GM10248 (cell line): ENCODE results near the gene ARHGAP22.

ENCODE experiments used
- CTCF ChIA-PET: fragments of 300-600 bp; sonication (Branson Sonifier 250); formaldehyde crosslinking; extraction: SDS; loops from one replicate; lab custom pipeline; 2021; ENCODE audit warnings: antibody characterized with exemption; lab: Yijun Ruan, JAX
- POLR2A ChIA-PET: fragments of 350-650 bp; sonication (Branson Sonifier 250); formaldehyde crosslinking; extraction: SDS; loops from one replicate; lab custom pipeline; 2020; ENCODE audit warnings: antibody characterized with exemption; lab: Yijun Ruan, JAX
- DNase-seq: peaks from one replicate; pipeline ENCODE4 v3.0.0; 2012; ENCODE audit errors: extremely low spot score
- TF ChIP-seq, protein P1 (sequence below): IDR thresholded peaks from 2 replicates; pipeline ENCODE4 v1.5.1; 2012; ENCODE audit warnings: mild to moderate bottlenecking, low read depth; ENCODE audit errors: extremely low read depth, missing control alignments, control extremely low read depth

The ARHGAP22 gene

DNA sequence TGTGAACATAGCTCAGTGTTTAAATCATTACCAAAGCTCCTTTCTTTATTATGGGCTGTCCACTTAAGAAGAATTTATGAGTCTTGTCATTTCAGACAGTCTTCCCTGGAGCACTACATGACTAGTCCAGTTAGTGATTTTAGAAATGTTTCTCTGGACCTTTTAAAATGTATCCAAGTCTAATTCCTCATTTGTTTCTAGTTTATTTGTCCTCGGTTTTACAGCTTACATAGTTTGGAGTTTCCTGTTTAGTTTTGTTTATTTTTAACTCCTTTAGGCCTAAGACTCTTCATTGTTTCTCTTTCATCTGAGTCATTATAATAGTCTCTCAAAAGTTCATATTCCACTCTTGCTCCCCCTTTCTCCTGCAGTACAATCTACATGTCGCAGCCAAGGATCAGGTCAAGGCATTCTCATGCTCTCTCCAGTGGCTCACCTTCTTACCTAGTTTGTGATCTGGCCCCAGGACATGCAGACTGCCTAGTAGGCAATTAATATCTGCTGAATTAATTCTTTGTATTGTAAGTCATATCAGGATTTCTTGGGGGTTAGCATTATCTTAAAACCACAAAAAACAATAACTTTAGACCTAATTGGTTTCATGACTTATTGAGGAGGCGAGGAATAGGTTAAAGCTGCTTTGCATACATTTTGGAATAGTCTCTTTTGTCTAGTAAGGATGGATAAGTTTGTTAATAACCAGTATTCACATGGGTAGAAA is 204.6 kb downstream of the ARHGAP22 start:
- ChIA-PET CTCF (interaction anchor here (1.0 to 2.0 kb wide), 4 partner anchors 16 to 106 kb away, joined by 3 to 6 read pairs (median 4); no protein-coding TSS in a partner anchor), POLR2A (interaction anchor here (0.6 kb wide), 1 partner anchor 72 kb away, joined by 3 read pairs; no protein-coding TSS in a partner anchor)
- TF ChIP-seq, protein P1, sequence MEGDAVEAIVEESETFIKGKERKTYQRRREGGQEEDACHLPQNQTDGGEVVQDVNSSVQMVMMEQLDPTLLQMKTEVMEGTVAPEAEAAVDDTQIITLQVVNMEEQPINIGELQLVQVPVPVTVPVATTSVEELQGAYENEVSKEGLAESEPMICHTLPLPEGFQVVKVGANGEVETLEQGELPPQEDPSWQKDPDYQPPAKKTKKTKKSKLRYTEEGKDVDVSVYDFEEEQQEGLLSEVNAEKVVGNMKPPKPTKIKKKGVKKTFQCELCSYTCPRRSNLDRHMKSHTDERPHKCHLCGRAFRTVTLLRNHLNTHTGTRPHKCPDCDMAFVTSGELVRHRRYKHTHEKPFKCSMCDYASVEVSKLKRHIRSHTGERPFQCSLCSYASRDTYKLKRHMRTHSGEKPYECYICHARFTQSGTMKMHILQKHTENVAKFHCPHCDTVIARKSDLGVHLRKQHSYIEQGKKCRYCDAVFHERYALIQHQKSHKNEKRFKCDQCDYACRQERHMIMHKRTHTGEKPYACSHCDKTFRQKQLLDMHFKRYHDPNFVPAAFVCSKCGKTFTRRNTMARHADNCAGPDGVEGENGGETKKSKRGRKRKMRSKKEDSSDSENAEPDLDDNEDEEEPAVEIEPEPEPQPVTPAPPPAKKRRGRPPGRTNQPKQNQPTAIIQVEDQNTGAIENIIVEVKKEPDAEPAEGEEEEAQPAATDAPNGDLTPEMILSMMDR: no peak
- DNase-seq: no peak

DNA sequence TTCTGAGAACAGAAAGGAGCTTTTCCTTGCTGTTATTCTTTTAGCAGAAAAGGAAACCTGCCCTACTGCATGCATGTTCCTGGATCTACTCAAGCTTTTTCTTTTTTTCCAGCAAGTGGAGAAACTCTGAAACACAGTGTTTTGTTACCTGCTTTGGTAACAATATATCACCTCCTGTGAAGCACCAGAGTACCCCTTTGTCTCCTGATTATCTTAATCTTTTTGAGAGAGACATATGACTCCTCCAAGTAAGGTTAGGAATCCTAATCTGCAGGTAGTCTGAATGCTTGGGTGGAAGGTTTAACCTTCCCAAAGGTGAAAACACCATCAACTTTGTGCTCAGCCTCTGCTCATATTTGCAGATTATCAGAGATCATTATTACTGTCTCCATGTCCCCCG is 205.3 kb downstream of the ARHGAP22 start:
- TF ChIP-seq, protein P1: no peak
- POLR2A ChIA-PET: no interaction called here
- no peak for DNase-seq
- CTCF ChIA-PET: interaction anchor here (1.0 to 2.0 kb wide), 4 partner anchors 15 to 107 kb away, joined by 3 to 6 read pairs (median 4); no protein-coding TSS in a partner anchor

DNA sequence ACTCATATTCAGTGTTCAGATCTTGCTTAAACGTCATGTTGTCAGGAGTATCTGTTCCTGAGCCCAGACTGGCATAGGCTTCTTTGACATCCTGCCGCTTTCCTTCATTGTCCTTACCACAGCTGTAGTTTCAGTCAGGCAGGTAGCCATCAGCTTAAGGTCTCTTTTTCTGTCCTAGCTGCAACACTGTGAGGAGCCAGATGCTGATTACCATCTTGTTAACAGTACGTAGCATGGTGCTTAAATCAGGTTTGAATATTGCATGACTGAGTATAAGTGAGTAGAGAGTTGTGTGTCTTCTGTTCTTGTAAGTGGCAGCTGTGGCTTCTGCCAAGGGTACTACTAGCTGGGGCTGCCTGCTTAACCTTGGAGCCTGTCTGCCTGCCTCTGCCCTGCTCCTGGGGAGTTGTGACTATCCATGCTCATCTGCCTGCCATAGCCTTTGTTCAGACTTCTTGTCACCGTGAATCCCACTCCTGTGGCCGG is 205.8 kb downstream of the ARHGAP22 start:
- CTCF ChIA-PET: interaction anchor here (1.0 to 2.0 kb wide), 4 partner anchors 14 to 108 kb away, joined by 3 to 6 read pairs (median 4); no protein-coding TSS in a partner anchor
- DNase-seq: no peak
- POLR2A ChIA-PET: no interaction called here
- TF ChIP-seq, protein P1: no peak

DNA sequence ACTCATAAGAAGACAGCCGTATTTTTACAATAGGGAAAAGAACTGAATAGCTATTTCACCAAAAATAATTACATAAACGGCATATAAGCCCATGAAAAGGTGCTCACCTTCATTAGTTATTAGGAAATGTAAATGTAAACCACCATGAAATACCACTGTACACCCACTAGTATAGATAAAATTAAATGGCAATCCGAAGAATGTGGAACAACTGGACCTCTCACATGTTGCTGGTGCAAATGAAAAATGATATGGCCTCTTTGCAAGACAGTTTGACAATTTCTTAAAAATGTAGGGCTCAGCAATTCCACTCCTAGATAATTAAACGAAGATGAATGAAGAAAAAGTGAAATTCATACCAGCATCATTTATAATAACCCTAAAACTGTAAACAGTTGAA is 206.6 kb downstream of the ARHGAP22 start:
- POLR2A ChIA-PET: no interaction called here
- TF ChIP-seq, protein P1: no peak
- CTCF ChIA-PET: no interaction called here
- DNase-seq: no peak
